Femur (tissue), 1 donor: ENCODE data around the gene POMT2.
A peak's percentile ranks its signal among the peaks of the same experiment; 100 is the strongest.
"Not testable (repeated sequence)": the region's sequence is repeated elsewhere in the genome, so short reads cannot be mapped to it uniquely, and the experiment has no call there.

Experiments used
- DNase-seq: peaks from one replicate; pipeline ENCODE4 v3.0.0-alpha.2; 2017

POMT2 gene

DNA sequence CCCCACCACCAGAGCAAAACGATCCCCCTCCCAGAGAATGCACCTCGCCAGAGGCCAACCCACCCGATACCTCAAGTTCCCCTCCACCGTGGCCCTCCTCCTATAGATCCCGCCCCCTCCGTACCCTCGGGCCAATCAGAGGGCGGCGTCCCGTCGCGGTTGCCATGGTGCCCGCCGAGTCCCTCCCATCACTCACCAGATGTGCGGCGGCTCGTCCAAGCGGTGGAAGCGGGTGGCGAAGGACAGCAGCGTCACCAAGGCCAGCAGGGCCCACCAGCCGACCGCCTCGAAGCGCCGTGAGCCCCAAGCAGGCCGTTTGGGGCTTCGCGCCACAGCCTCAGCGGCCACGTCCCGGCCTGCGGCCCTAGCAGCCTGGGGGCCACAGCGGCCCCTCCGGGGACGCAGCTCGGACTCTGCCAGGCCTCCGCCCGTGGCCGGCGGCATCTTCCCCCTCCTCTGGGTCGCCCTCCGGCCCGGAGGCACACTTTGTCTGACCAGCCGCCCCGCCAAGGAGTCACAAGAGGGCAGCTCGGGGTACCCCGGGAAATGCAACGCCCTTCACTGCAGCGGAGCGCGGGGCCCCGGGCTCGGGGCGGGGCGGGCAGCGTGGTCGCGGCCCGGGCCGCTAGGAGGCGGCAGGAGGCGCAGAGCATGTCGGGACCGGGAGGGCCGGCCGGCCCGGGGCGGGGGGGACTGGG lies at the start of gene POMT2:
Gene POMT2 (minus strand): TSS at position 646 of the 698 bp plus-strand sequence. CDS start 202 bp downstream, at position 444.
- peak; percentile 97 for DNase-seq

DNA sequence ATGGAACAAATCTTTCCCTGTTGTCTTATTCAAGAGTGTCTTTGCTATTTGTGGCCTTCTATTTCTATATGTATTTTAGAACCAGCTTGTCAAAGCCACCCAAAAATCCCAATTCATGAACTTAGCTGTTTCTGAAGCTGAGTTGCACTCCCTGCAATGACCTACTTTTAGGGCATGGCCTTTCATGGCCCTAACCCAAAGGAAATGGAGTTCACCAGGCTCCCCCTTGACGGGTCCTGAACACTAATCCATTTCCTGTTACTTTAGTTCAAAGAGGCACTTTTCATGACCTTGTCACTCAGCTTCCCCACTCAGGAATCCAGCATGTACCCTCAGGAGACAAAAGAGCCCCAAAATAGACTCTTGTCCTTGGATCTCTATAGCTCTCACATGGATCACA lies 48.6 kb upstream of the POMT2 start:
- DNase-seq = no peak

DNA sequence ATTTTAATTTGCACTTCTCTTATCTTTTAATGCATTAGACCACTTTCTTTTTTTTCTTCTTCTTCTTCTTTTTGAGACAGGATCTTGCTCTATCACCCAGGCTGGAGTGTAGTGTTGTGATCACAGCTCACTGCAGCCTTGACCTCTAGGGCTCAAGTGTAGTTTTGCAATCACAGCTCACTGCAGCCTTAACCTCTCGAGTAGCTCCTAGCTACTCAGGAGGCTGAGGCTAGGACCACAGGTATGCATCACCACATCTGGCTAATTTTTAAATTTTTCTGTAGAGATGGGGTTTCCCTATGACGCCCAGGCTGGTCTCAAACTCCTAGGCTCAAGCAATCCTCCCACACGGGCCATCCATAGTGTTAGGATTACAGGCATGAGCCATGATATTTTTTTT lies 43.5 kb upstream of the POMT2 start:
- no peak for DNase-seq

DNA sequence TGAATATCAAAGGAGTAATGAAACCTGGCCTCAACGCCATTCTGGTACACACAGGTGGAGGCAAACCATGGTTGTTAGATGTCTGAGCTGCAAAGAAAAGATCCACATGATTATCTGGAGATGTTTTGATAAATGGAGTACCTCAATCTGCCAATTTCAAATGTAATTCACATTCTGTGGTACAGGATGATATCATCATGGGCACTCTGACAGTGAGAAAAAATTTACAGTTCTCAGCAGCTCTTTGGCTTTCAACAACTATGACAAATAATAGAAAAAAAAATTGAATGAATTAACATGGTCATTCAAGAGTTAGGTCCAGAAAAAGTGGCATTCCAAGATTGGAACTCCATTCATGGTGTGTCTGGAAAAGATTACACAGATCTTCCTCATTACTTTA lies 38.9 kb upstream of the POMT2 start:
- no peak for DNase-seq

- DNase-seq = no peak
Measured at GRCh38 chr14:77356899-77357298, 36.2 kb upstream of the POMT2 start.

DNA sequence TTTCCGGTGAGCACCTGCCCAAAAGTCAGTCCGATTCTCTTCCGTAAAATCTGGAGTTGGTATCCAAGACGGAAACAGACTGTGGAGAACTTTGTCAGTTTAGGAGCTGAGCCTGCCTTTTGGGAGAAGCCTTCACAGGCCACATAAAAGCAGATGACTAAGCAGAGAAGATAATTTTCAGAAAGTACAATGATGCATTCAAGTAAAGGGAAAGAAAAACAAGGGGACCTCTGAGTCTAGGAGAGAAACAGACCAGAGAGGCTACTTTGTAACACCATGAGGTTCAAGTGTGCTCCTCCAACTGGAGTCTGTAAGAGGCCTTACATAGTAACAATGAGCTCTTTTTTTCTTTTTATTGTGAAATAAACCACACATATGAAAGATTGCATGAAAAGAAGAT lies 35.1 kb upstream of the POMT2 start:
- no peak for DNase-seq

DNA sequence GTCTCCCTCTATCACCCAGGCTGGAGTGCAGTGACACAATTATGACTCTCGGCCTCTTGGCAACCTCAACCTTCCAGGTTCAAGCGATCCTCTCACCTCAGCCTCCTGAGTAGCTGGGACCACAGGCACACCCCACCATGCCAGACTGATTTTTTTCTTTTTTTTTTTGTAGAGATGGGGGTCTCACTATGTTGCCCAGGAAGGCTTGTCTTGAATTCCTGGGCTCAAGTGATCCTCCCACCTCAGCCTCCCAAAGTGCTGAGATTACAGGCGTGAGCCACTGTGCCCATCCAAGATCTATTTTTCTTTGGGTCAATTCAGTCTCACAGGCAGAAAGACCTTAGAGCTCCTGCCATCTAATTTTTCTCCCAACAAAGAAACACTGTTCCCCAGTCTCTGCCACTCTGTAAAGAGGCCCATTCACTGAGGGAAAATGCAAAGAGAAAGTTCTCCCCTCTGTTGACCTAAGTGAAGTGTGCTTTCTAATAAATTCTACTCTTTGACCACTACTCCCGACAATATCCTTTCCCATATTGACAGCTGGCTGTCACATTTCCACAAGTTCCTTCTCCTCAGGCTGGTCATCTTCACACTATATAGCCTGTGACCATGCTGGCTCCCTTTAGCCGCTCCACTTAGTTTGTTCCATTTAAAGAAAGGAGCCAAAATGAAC lies 32.9 kb upstream of the POMT2 start:
- no peak for DNase-seq

DNA sequence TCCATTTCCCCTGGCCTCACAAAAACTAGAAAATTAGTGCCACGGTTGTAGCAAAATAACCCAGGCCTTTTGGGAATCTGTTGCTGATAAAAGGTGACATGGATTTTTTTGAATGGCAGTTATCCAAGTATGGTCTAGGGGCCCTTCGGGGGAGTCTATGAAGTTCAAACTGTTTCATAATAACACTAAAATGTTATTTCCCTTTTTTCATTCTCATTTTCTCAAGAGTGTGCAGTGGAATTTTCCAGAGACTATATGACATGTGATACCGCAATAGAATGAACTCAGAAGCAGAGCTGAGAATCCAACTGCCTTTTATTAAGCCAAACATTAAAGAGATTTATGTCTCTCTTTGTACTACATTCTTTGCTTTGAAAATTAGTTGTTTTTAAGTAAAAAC lies 27.1 kb upstream of the POMT2 start:
- DNase-seq = no peak

- no peak for DNase-seq
Measured at GRCh38 chr14:77346495-77346894, 25.8 kb upstream of the POMT2 start.

GRCh38 chr14:77344377-77344996 lies 23.8 kb upstream of the POMT2 start:
- no peak for DNase-seq

DNA sequence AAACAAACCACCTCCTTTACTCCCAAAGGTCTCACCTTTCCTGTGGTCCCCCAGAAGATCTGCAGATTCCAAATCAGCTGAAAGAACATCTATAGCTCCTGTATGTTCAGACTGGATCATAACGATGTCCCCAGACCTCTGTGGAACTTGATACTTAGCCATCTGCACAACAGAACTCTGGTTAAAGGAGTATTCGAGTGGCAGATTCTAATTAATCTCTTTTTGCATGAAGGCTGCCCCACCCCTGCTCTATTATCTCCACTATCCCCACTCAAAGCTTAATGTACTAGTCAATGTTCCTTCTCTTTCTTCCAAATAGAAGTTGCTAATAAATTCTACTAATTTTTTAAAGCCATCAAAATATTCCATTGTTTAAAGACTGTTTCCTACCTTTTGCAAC lies 23.0 kb upstream of the POMT2 start:
- no peak for DNase-seq

GRCh38 chr14:77342726-77343397 lies 22.2 kb upstream of the POMT2 start:
- DNase-seq = no peak

GRCh38 chr14:77340389-77340788 lies 19.7 kb upstream of the POMT2 start:
- DNase-seq = no peak

- DNase-seq = no peak
Measured at GRCh38 chr14:77339407-77339806, 18.7 kb upstream of the POMT2 start.

DNA sequence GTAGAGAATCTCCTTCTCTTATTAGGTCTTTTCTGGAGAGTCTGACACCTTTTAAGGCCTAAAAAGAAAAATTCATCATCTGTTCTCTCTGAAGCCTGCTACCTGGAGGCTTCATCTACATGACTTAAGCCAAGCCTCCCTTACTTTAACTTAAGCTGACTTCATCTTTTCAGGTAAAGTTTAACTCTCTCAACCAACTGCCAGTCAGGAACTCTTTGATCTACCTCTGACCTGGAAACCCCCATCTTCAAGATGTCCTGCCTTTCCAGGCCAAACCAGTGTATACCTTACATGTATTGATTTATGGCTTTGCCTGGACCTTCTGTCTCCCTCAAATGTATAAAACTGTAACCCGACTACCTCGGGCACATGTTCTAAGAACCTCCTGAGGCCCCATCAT lies 17.6 kb upstream of the POMT2 start:
- DNase-seq = no peak

DNA sequence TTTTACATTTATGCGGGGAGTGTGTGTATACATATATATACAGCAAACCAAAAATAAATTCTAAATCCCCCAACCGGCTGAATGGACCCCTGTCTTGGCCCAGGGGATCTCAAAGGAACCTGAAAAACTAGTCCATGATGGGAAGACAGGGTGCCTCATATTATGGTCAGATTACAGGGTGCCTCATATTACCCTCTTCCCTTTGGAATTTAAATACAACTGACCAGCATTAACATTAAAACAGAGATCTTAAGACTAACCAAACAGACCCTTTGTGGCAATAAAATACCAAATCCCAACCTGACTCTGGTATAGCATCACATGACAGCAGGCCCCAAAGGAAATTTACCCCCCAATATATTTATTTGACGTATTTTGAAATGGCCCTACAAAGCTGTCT lies 17.2 kb upstream of the POMT2 start:
- no peak for DNase-seq

- not testable (repeated sequence) for DNase-seq
Measured at GRCh38 chr14:77337255-77337654, 16.6 kb upstream of the POMT2 start.

DNA sequence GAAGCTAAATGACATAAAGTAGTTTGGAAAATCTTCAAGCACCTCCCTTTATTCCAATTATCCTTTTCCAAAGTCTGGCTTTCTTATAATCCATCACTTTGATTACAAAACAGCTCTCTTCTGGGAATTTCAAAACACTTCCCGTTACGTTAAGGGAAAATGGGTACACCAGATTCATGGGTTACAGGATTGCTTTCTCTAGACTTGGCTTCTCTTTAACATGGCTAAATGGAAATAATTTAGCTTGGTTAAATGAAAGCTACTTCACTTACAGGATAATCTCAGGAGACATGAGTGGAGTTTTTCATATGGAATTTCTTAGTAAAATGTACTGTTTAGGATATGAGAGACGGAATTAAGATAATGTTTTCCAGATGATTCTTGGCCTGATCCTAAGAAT lies 14.9 kb upstream of the POMT2 start:
- no peak for DNase-seq

DNA sequence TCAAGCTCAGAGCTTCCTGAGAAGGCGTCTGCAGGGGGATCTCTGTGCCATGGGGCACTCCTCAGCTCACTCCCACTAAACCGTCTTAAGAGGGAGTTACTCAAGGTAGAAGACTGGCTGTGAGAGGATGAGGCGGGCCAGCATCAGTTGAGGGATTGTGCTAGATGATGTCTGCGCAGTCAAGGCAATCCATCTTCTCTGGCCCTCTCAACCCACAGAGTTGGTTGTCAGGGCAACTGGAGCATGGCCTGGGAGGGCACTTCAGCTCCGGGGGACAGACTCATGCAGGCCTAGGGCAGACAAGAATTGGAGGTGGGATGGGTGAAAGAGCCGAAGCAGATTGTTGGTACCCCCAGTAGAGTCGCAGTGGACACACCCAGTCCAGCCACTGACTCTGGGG lies 9.2 kb upstream of the POMT2 start:
- no peak for DNase-seq

DNA sequence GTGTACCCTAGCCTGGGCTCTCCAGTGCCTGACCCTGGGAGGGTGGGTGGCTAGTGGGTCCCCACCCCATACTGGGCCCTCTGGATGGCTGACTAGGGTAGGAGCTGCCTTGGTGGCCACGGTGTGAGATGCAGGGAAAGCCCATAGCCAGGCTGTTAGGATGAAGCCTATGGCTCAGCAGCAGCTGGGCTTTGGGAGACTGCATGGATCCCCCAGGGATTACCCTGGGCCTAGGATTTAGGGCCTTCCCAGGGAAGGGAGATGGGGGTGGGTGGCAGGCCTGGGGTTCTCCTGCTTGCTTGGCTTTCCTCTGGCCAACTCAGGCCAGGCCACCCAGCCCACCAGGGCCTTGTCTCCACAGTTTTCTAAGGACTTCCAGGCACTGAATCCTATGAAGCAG lies 6.4 kb upstream of the POMT2 start:
- DNase-seq = no peak

GRCh38 chr14:77325746-77326094 lies 5.0 kb upstream of the POMT2 start:
- DNase-seq = no peak

DNA sequence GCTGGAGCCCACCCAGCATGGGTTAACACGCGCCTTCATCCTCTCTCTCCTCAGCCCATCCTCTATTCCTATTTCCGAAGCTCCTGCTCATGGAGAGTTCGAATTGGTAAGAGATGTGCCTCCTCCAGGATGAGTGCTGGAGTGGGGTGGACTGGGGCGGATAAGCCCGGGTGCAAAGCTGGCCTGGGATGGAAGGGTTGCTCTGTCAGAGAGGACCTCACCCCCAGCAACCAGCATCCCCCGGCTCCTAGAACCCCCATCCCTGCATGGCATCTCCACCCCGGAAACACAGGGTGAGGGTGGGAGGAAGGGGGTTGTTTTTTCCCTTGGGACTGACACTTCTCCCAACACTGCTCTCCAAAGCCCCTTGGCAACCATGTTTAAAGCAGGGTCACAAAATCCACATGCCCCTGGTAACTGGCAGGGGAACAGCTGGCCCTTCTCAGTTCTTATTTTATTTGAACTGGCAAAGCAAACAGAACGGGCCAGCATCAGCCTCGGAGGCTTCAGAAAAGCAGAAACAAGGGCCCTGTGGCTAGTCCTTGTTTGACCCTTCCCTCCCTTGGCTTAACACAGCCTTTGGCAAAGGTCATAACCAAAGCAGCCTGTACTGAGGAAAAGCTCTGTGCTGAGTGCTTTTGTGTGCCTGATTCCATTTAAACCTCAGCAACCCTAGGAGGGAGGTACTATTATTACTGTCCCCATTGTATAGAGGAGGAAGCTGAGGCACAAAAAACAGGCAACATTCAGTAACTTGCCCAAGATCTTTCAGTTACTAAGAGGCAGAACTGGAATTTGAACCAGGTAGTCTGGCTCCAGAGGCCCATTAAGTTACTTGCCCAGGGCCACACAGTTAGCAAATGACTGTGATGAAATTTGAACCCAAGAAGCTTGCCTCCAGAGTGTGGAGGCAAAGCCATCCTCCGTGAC lies 4.4 kb upstream of the POMT2 start:
- DNase-seq = no peak

GRCh38 chr14:77324289-77324688 lies 3.6 kb upstream of the POMT2 start:
- DNase-seq = no peak
